Mesothelial cell of epicardium (in vitro differentiated cells): ENCODE data around the gene ABCG1. TPM values are rescaled to one million over a fixed set of nuclear protein-coding genes. Genes with fewer than 3 reads are reported as not detected.

Source experiments
- DNase-seq, 2 experiments: peaks; one replicate each; pipeline ENCODE4 v3.0.0; 2021; ENCODE audit warnings: low spot score in 2 of 2; ENCODE audit not compliant: unreplicated experiment in 2 of 2
- H3K27ac Mint-ChIP-seq: 2 replicates; pipeline ENCODE4 v1.8.0; 2021; ENCODE audit warnings: mixed read lengths
- H3K27me3 Mint-ChIP-seq: 2 replicates; pipeline ENCODE4 v1.8.0; 2021; ENCODE audit warnings: low read depth, mixed read lengths
- H3K36me3 Mint-ChIP-seq: 2 replicates; pipeline ENCODE4 v1.8.0; 2021; ENCODE audit warnings: mixed read lengths
- H3K4me1 Mint-ChIP-seq: 2 replicates; pipeline ENCODE4 v1.8.0; 2021; ENCODE audit warnings: mixed read lengths
- H3K4me3 Mint-ChIP-seq: 2 replicates; pipeline ENCODE4 v1.8.0; 2021; ENCODE audit warnings: mild to moderate bottlenecking, moderate library complexity, mixed read lengths
- H3K9me3 Mint-ChIP-seq: 2 replicates; pipeline ENCODE4 v1.8.0; 2021; ENCODE audit warnings: mixed read lengths
- total RNA-seq: library from RNA; stranded (reverse); gene quantifications from 3 replicates; pipeline ENCODE4 v1.2.1, GENCODE V29; 2021
- TF ChIP-seq, protein P1 (sequence below): fragments of 200-600 bp; sonication (generic); IDR thresholded peaks from one replicate; pipeline ENCODE4 v1.5.0; 2021; ENCODE audit warnings: antibody characterized with exemption; ENCODE audit not compliant: unreplicated experiment

ABCG1 gene
- total RNA-seq, 1 donor from 2014 or later, result 4.4 TPM

DNA sequence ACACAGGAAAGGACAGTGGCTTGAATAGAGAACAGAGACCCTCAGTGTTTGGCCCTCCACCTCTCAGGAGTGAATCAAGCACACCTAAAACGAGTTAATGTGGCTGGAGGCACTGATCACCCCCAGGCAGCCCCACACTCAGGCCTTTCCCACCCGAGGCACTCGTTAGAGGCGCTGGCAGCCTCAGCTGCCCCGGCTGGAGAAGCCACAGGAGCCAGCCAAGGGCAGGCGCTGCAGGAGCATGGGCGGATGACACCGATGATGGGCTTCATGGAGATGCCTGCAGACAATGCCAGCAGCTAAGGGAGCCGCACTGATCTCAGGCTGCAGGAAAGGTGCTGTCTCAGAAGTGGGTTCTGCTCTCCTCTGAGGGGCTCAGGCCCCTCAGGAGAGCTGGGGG is 24.1 kb upstream of the ABCG1 start:
- H3K4me1 Mint-ChIP-seq, result peaks cover 22% of the 10 kb centered on the region

DNA sequence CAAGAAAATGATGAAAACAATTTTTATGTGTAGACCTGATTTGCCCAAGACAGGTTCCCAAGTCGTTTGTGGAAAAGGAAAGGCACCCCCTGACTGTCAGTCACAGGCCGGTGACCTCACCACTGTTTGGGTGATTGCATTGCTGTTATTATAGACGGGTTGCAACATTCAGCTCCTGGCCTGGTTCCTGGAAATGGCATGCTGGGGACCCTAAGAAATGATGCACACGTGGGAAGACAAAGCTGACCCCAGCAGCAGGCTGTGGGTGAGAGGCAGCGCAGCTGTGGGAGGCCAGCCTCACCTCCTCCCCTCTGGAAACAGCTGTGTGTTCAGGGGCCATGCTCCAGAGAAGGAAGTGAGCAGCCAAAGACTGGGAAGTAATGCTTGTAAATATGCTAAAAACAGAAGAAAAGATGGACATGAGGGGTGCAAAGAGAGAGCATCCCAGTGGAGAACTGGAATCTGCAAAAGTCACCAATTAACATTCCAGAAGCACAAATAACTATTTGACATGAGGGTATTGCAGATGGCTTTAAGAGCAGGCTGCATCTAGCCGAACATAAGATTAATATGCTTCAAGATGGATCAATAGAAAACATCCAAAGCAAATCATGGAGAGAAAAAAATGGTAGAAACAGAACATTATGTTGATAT is 23.4 kb upstream of the ABCG1 start:
- no peak for DNase-seq
- TF ChIP-seq, protein P1, sequence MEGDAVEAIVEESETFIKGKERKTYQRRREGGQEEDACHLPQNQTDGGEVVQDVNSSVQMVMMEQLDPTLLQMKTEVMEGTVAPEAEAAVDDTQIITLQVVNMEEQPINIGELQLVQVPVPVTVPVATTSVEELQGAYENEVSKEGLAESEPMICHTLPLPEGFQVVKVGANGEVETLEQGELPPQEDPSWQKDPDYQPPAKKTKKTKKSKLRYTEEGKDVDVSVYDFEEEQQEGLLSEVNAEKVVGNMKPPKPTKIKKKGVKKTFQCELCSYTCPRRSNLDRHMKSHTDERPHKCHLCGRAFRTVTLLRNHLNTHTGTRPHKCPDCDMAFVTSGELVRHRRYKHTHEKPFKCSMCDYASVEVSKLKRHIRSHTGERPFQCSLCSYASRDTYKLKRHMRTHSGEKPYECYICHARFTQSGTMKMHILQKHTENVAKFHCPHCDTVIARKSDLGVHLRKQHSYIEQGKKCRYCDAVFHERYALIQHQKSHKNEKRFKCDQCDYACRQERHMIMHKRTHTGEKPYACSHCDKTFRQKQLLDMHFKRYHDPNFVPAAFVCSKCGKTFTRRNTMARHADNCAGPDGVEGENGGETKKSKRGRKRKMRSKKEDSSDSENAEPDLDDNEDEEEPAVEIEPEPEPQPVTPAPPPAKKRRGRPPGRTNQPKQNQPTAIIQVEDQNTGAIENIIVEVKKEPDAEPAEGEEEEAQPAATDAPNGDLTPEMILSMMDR, result no peak
- Mint-ChIP-seq H3K27ac (no peak overlapping the region), H3K4me1 (peaks cover 21% of the 10 kb centered on the region), H3K36me3 (no peaks in the 10 kb centered on the region), H3K9me3 (peaks cover 3% of the 10 kb centered on the region), H3K4me3 (no peak overlapping the region), H3K27me3 (peaks cover 11% of the 10 kb centered on the region)

More for the DNA sequence above, 24.1 kb upstream of the ABCG1 start:
- Mint-ChIP-seq H3K36me3 (no peaks in the 10 kb centered on the region), H3K9me3 (peaks cover 3% of the 10 kb centered on the region), H3K27ac (no peak overlapping the region), H3K4me3 (no peak overlapping the region), H3K27me3 (peaks cover 11% of the 10 kb centered on the region)
- DNase-seq, result no peak
- TF ChIP-seq, protein P1, result no peak

DNA sequence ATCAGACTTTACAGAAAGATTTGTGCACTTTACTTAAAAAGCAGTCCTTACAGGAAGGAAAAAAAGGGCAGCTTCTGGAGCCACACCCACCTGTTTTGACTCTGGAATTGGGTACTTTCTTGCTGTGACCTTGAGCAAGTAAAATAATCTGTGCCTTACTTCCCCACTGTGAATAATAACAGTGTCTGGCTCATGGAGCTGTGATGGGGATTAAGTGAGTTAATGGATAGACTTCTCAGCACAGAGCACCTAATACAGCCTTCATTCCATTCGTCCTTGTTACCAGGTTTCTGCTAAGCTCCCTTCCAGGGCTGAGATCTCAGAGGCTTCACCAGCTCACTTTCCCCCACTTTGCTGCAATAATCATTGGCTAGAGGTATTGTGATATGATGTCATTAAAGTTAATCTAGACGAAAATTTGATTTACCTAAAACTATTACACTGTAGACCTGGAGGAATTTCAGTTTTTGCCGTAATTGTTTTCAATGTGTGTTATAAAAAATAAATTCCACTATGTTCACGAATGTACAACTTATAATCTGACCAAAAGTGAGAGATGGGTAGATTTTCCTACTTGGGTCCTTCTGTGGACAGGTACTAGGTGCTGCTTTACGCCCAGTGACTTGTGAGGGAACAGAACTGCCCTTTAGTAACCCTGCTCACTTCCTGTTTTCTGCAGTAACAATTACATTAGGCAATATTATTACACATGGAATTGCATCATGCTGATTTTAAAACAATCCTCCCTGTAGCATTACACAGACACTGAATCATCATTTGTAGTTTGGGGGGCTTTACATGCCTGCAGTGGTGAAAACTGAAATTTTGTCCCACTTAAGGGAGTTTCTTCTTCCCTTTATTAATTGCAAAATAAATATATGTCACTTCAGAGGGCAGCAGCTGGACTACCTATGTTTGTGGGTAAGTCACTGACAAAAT is 19.7 kb upstream of the ABCG1 start:
- Mint-ChIP-seq H3K4me3 (no peak overlapping the region), H3K27me3 (peaks cover 19% of the 10 kb centered on the region), H3K27ac (no peak overlapping the region), H3K9me3 (peaks cover 3% of the 10 kb centered on the region), H3K36me3 (no peaks in the 10 kb centered on the region), H3K4me1 (no peaks in the 10 kb centered on the region)
- TF ChIP-seq, protein P1, result no peak
- no peak for DNase-seq

DNA sequence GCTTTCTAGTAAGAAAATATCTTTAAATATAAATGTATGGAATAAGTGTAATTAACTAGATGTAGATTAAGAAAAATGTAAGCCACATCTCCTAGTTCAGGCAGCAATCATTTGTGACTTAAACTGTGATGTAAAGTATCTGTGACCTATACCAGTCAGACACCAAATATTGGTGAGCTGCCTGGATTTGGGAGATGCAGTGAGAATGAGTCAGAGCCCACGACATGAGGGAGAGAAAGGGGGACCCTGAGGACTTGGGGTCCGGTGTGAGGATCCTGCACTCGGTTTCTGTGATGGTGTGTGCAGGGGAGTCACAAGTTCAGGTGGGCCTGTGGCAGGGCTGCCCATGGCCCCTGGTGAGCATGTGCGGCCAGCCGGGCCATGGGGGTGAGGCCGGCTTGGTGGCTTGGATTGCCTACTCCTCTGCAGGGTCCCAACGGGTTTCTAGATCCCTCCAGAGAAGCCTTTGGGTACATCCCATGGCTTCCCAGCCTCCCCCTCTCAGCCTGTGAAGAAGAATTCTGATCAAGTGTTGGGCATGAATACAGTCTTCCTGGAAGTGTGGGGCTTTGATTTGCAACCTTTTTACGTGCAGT is 19.0 kb upstream of the ABCG1 start:
- H3K4me1 Mint-ChIP-seq, result no peaks in the 10 kb centered on the region
- no peak overlapping the region for H3K4me3 Mint-ChIP-seq
- no peak overlapping the region for H3K27ac Mint-ChIP-seq
- TF ChIP-seq, protein P1, result no peak
- peaks cover 17% of the 10 kb centered on the region for H3K27me3 Mint-ChIP-seq
- H3K9me3 Mint-ChIP-seq, result peaks cover 9% of the 10 kb centered on the region
- H3K36me3 Mint-ChIP-seq, result peaks cover 3% of the 10 kb centered on the region
- DNase-seq, result no peak

DNA sequence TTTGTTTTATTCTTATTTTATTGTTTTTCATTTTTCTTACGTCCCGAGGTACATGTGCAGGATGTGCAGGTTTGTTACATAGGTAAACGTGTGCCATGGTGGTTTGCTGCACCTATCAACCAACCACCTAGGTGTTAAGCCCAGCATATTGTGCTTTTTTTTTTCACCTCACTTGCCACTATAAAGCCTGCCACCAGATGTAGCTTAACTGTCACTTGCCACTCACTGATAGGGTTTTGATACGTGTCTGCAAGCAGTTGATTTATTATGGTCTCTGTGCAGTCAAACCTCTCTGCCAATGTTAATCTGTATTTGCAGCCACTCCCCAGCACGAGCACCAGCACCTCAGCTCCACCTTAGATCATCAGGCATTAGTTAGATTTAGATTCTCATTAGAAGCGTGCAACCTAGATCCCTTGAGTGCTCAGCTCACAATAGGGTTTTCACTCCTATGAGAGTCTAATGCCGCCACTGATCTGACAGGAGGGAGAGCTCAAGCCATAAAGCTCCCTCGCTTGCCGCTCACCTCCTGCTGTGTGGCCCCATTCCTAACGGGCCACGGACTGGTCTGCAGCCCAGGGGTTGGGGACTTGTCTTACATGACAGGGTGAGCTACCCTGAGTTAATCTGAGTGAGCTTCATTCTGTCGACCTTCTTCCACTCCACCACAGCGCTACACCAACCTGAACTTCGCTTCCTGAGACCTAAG is 17.9 kb upstream of the ABCG1 start:
- H3K4me3 Mint-ChIP-seq, result no peak overlapping the region
- peaks cover 5% of the 10 kb centered on the region for H3K36me3 Mint-ChIP-seq
- H3K27me3 Mint-ChIP-seq, result peaks cover 14% of the 10 kb centered on the region
- TF ChIP-seq, protein P1, result no peak
- H3K4me1 Mint-ChIP-seq, result no peaks in the 10 kb centered on the region
- H3K9me3 Mint-ChIP-seq, result peaks cover 9% of the 10 kb centered on the region
- H3K27ac Mint-ChIP-seq, result no peak overlapping the region
- no peak for DNase-seq
